GM12878 (cell line): Measurements from ENCODE around the gene HELZ. TPM values are rescaled to one million over a fixed set of nuclear protein-coding genes. Genes with fewer than 3 reads are reported as not detected.

ENCODE experiments used
- ATAC-seq: fragments of 200-7000 bp; cut with Tn5 transposase; 3 replicates; pipeline ENCODE4 v1.9.1; 2020; ENCODE audit warnings: mild to moderate bottlenecking, moderate library complexity
- BruUV-seq: library from RNA; stranded (reverse); fragments of 400-500 nt; replicated peaks from 2 replicates; lab custom pipeline; 2021; lab: Mats Ljungman, UMichigan
- CTCF ChIA-PET: fragments of 300-600 bp; sonication (Branson Sonifier 250); formaldehyde crosslinking; extraction: SDS; loops from one replicate; lab custom pipeline; 2021; ENCODE audit warnings: inconsistent platforms; lab: Yijun Ruan, JAX
- POLR2A ChIA-PET: fragments of 350-600 bp; formaldehyde crosslinking; extraction: SDS; loops from one replicate; lab custom pipeline; 2021; ENCODE audit warnings: inconsistent platforms; lab: Charles Lee
- RAD21 ChIA-PET: fragments of 300-600 bp; sonication (Branson Sonifier 250); formaldehyde crosslinking; loops from one replicate; lab custom pipeline; 2023; ENCODE audit warnings: antibody characterized with exemption; ENCODE audit not compliant: unreplicated experiment; lab: Charles Lee
- SMC1A ChIA-PET: fragments of 300-600 bp; sonication (Branson Sonifier 250); formaldehyde crosslinking; loops from one replicate; lab custom pipeline; 2023; ENCODE audit not compliant: unreplicated experiment, uncharacterized antibody; lab: Charles Lee
- DNase-seq: peaks from one replicate; pipeline ENCODE4 v3.0.0-alpha.2; 2011; ENCODE audit warnings: low read depth, low spot score
- FAIRE-seq: peaks from 3 replicates; lab custom pipeline; 2011; peaks lifted over from hg19 to GRCh38; lab: Jason Lieb, UNC
- H2AFZ ChIP-seq: 2 replicates; pipeline ENCODE4 v1.6.0; 2011; ENCODE audit warnings: low read depth, low read length, control low read depth; ENCODE audit not compliant: control insufficient read depth
- H3K27ac ChIP-seq: 2 replicates; pipeline ENCODE4 v1.5.1; 2011; ENCODE audit warnings: control low read depth; ENCODE audit not compliant: control insufficient read depth, insufficient read depth
- H3K27me3 ChIP-seq, 2 experiments: replicated peaks in 1 of 2; 2 replicates each; pipeline versions ENCODE4 v1.6.0 to v1.6.1; 2011; ENCODE audit warnings: low read length in 1 of 2; ENCODE audit not compliant: control insufficient read depth in 2 of 2, insufficient read depth in 2 of 2
- H3K36me3 ChIP-seq, 2 experiments: 2 replicates each; pipeline ENCODE4 v1.5.1; 2011; ENCODE audit warnings: low read length in 1 of 2; ENCODE audit not compliant: control insufficient read depth in 2 of 2, insufficient read depth in 2 of 2
- H3K4me1 ChIP-seq: 2 replicates; pipeline ENCODE4 v1.6.1; 2011; ENCODE audit warnings: mild to moderate bottlenecking, low read length, moderate library complexity, mixed read lengths; ENCODE audit not compliant: control insufficient read depth, insufficient read depth
- H3K4me2 ChIP-seq: 2 replicates; pipeline ENCODE4 v1.6.0; 2011; ENCODE audit warnings: control low read depth; ENCODE audit not compliant: control insufficient read depth, insufficient read depth
- H3K4me3 ChIP-seq: fragments of 200-600 bp; sonication (generic); 2 replicates; pipeline ENCODE4 v1.5.1; 2016
- H3K79me2 ChIP-seq: 2 replicates; pipeline ENCODE4 v1.6.0; 2011; ENCODE audit warnings: low read length; ENCODE audit not compliant: control insufficient read depth, insufficient read depth
- H3K9ac ChIP-seq: 2 replicates; pipeline ENCODE4 v1.8.0; 2011; ENCODE audit warnings: low read length, control low read depth, mixed read lengths; ENCODE audit not compliant: control insufficient read depth, insufficient read depth
- H3K9me3 ChIP-seq: replicated peaks from 3 replicates; pipeline ENCODE4 v1.5.1; 2011; ENCODE audit warnings: mild to moderate bottlenecking, low read length; ENCODE audit not compliant: control insufficient read depth, insufficient read depth
- H4K20me1 ChIP-seq: 2 replicates; pipeline ENCODE4 v1.6.0; 2011; ENCODE audit not compliant: control insufficient read depth, insufficient read depth
- CHD2 ChIP-seq: IDR thresholded peaks from 2 replicates; pipeline ENCODE4 v1.6.1; 2011; ENCODE audit warnings: low read depth, low read length, improper control_type of control experiment, borderline replicate concordance
- CREB1 ChIP-seq: IDR thresholded peaks from 2 replicates; pipeline ENCODE4 v1.6.1; 2012; ENCODE audit warnings: low read depth, mild to moderate bottlenecking, inconsistent platforms
- ELK1 ChIP-seq: IDR thresholded peaks from 2 replicates; pipeline ENCODE4 v1.6.1; 2012; ENCODE audit warnings: low read depth, low read length, improper control_type of control experiment
- MEF2A ChIP-seq: IDR thresholded peaks from 2 replicates; pipeline ENCODE4 v1.6.1; 2011; ENCODE audit warnings: low read depth, mild to moderate bottlenecking, low read length, moderate library complexity; ENCODE audit not compliant: insufficient read depth
- NR2F1 ChIP-seq: fragments of 450-650 bp; conservative IDR thresholded peaks from 2 replicates; pipeline ENCODE4 v1.6.1; 2017; ENCODE audit warnings: mild to moderate bottlenecking
- SRF ChIP-seq, 2 experiments: IDR thresholded peaks; 2 replicates each; pipeline ENCODE4 v1.6.1; 2011; ENCODE audit warnings: low read depth in 2 of 2, low read length in 2 of 2, mild to moderate bottlenecking in 1 of 2, moderate library complexity in 1 of 2
- ZBED1 ChIP-seq: IDR thresholded peaks from 2 replicates; pipeline ENCODE4 v1.6.1; 2016; ENCODE audit warnings: borderline replicate concordance
- ZNF622 ChIP-seq: fragments of 450-650 bp; IDR thresholded peaks from 2 replicates; pipeline ENCODE4 v1.6.1; 2017; ENCODE audit warnings: mild to moderate bottlenecking, inconsistent platforms
- WGBS: methylation state at CpG from one replicate; pipeline ENCODE4 v1.1.6; 2016; ENCODE audit warnings: low lambda C conversion rate; ENCODE audit not compliant: insufficient replicate concordance, insufficient coverage; ENCODE audit errors: missing lambda C conversion rate; 5-methylcytosine and 5-hydroxymethylcytosine counted together
- in situ Hi-C: fragments of 300-500 bp; cut with MboI; formaldehyde crosslinking; loops from 9 replicates; pipeline ENCODE4 v1.14.3; 2018; ENCODE audit warnings: mixed read lengths
- intact Hi-C: fragments of 100-400 bp; cut with micrococcal nuclease; formaldehyde crosslinking; loops from one replicate; pipeline ENCODE4 v1.14.2; 2022; ENCODE audit not compliant: unreplicated experiment
- polyA plus RNA-seq, 11 experiments: library from polyadenylated mRNA; depleted of rRNA in 4 of 11; unstranded in 6 of 11; stranded (reverse) in 5 of 11; fragments of >200 nt; fragmentation: Nextera tagmentation in 4 of 11; fragmentation: Illumina TruSeq in 1 of 11; extraction: Ambion mirVana in 4 of 11; extraction: Trizol in 1 of 11; gene quantifications; 1 replicate in 1 of 11; 2 replicates in 10 of 11; pipeline versions ENCODE4 v1.2.1 to v1.2.3, GENCODE V29; 2011 to 2016; ENCODE audit warnings: inconsistent platforms in 2 of 11, missing spikeins in 2 of 11, low read depth in 1 of 11
- total RNA-seq, 4 experiments: library from RNA; depleted of rRNA in 3 of 4; stranded (reverse); fragments of >200 nt in 3 of 4; fragmentation: Illumina TruSeq in 1 of 4; extraction: Trizol in 1 of 4; gene quantifications; 2 replicates each; pipeline versions ENCODE4 v1.2.1 to v1.2.3, GENCODE V29; 2013 to 2021
- TF ChIP-seq, protein P1 (sequence below): fragments of 450-650 bp; IDR thresholded peaks from 2 replicates; pipeline ENCODE4 v1.6.1; 2014; ENCODE audit warnings: mild to moderate bottlenecking

Gene HELZ
- total and polyA plus RNA-seq, 10 of the 15 experiments (the other 5 are each of a cell fraction or from before 2014, with no cell fraction given), result 1.5 to 36.8 (median 19.1) TPM

- ATAC-seq (no peak), FAIRE-seq (no peak), DNase-seq (no peak)
- no peak overlapping the region for H3K9ac ChIP-seq
- intact Hi-C loops, result no loop called here
- H2AFZ ChIP-seq, result no peak overlapping the region
- no TSS peak for BruUV-seq
- WGBS, result 83% methylated on average over 7 of the region's 13 CpGs
- SMC1A ChIA-PET, result no interaction called here
- H3K4me2 ChIP-seq, result no peak overlapping the region
- no peak overlapping the region for H3K4me3 ChIP-seq
- in situ Hi-C loops, result no loop called here
- H3K4me1 ChIP-seq, result peaks cover 22% of the 10 kb centered on the region
- no peaks in the 10 kb centered on the region for H3K27me3 ChIP-seq
- no peaks in the 10 kb centered on the region for H4K20me1 ChIP-seq
- POLR2A ChIA-PET, result no interaction called here
- H3K79me2 ChIP-seq, result no peaks in the 10 kb centered on the region
- H3K36me3 ChIP-seq, result no peaks in the 10 kb centered on the region
- RAD21 ChIA-PET, result no interaction called here
- CTCF ChIA-PET, result no interaction called here
- H3K27ac ChIP-seq, result no peak overlapping the region
- TF ChIP-seq NR2F1, result no peak
- no peak for TF ChIP-seq SRF (IDR thresholded peaks at IDR 0.05; ENCODE audit: low read depth in 2 of 2, low read length in 2 of 2)
- no peak for TF ChIP-seq CHD2
- TF ChIP-seq ZBED1, result no peak
- no peak for TF ChIP-seq CREB1
- TF ChIP-seq, protein P1, sequence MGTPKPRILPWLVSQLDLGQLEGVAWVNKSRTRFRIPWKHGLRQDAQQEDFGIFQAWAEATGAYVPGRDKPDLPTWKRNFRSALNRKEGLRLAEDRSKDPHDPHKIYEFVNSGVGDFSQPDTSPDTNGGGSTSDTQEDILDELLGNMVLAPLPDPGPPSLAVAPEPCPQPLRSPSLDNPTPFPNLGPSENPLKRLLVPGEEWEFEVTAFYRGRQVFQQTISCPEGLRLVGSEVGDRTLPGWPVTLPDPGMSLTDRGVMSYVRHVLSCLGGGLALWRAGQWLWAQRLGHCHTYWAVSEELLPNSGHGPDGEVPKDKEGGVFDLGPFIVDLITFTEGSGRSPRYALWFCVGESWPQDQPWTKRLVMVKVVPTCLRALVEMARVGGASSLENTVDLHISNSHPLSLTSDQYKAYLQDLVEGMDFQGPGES, result no peak
- no peak for TF ChIP-seq ELK1
- TF ChIP-seq ZNF622, result no peak
- TF ChIP-seq MEF2A, result no peak
- no peaks in the 10 kb centered on the region; the same call in 1 of the 3 replicates for H3K9me3 ChIP-seq
Measured at GRCh38 chr17:67032985-67033384, 212.0 kb downstream of the HELZ start.
